Measurements from ENCODE around the gene BCAN. TPM values are rescaled to one million over a fixed set of nuclear protein-coding genes. Genes with fewer than 3 reads are reported as not detected.

BCAN gene
- total RNA-seq, 1 experiment from 2014 or later, result 3.6 TPM

- no peak overlapping the region for H3K4me3 Mint-ChIP-seq
- peaks cover 27% of the 10 kb centered on the region for H3K27me3 Mint-ChIP-seq (ENCODE audit: low read depth)
- TF ChIP-seq USF1 (CRISPR knock-in tag; IDR thresholded peaks at IDR 0.05) (no peak), PRDM15 (CRISPR knock-in tag; IDR thresholded peaks at IDR 0.05) (no peak), SMAD4 (CRISPR knock-in tag; IDR thresholded peaks at IDR 0.05) (no peak), ZNF121 (CRISPR knock-in tag; IDR thresholded peaks at IDR 0.05) (peak; percentile 91), ELF4 (CRISPR knock-in tag; IDR thresholded peaks at IDR 0.05; ENCODE audit: low read depth) (no peak), ZNF423 (CRISPR knock-in tag; IDR thresholded peaks at IDR 0.05) (peak; percentile 53; the same call in 1 of the 2 replicates), ARID4B (CRISPR knock-in tag; IDR thresholded peaks at IDR 0.05; ENCODE audit: borderline replicate concordance) (no peak), IRF1 (CRISPR knock-in tag; IDR thresholded peaks at IDR 0.05) (no peak), ZNF671 (CRISPR knock-in tag; IDR thresholded peaks at IDR 0.05) (no peak), CTCF (IDR thresholded peaks at IDR 0.05) (no peak), TCF7 (CRISPR knock-in tag; IDR thresholded peaks at IDR 0.05; ENCODE audit: low read depth) (no peak), ETV6 (CRISPR knock-in tag; IDR thresholded peaks at IDR 0.05) (peak; percentile 82; the same call in 1 of the 2 replicates), FOXK1 (CRISPR knock-in tag; IDR thresholded peaks at IDR 0.05) (no peak), GTF2I (CRISPR knock-in tag; conservative IDR thresholded peaks at IDR 0.05) (0 out of 2 replicates have a peak, but pooled peaks have one; percentile 7), NFE2L1 (CRISPR knock-in tag; IDR thresholded peaks at IDR 0.05) (no peak), ZNF425 (CRISPR knock-in tag; conservative IDR thresholded peaks at IDR 0.05) (no peak), CDX4 (CRISPR knock-in tag; IDR thresholded peaks at IDR 0.05; ENCODE audit: borderline replicate concordance) (no peak), AR (CRISPR knock-in tag; IDR thresholded peaks at IDR 0.05) (no peak)
- CTCF ChIA-PET, result interaction anchor here (0.6 to 12.6 kb wide), 13 partner anchors 9 to 258 kb away, joined by 3 to 437 read pairs (median 8); partner anchors contain the start of genes BCAN, CRABP2, HAPLN2 and NES
- H3K36me3 Mint-ChIP-seq, result no peaks in the 10 kb centered on the region
- DNase-seq (ENCODE audit: low spot score) (no peak), ATAC-seq (no peak)
- POLR2A ChIA-PET, result interaction anchor here (1.3 to 8.2 kb wide), 4 partner anchors 9 to 45 kb away, joined by 3 to 150 read pairs (median 7); partner anchors contain the start of gene NES
- H3K27ac Mint-ChIP-seq, result peak overlapping the region; percentile 96
- peaks cover 81% of the 10 kb centered on the region for H3K4me1 Mint-ChIP-seq
- no peaks in the 10 kb centered on the region for H3K9me3 Mint-ChIP-seq
Observed at GRCh38 chr1:156662005-156662799, 20.3 kb downstream of the BCAN start.
